Upper lobe of right lung (tissue), 1 donor: ENCODE measurements around the gene CFAP53. TPM values are rescaled to one million over a fixed set of nuclear protein-coding genes. Genes with fewer than 3 reads are reported as not detected.

Experiments
- ATAC-seq: fragments of 200-7000 bp; cut with Tn5 transposase; one replicate; pipeline ENCODE4 v1.9.1; 2020; ENCODE audit warnings: mild to moderate bottlenecking, moderate library complexity
- DNase-seq: peaks from one replicate; pipeline ENCODE4 v3.0.0-alpha.2; 2020
- H3K27ac ChIP-seq: fragments of 200-600 bp; one replicate; pipeline ENCODE4 v1.8.0; 2022
- H3K27me3 ChIP-seq: fragments of 200-600 bp; one replicate; pipeline ENCODE4 v1.8.0; 2022; ENCODE audit warnings: mild to moderate bottlenecking
- H3K36me3 ChIP-seq: fragments of 200-600 bp; one replicate; pipeline ENCODE4 v1.8.0; 2022
- H3K4me1 ChIP-seq: fragments of 200-600 bp; one replicate; pipeline ENCODE4 v1.8.0; 2022
- H3K4me3 ChIP-seq: fragments of 200-600 bp; one replicate; pipeline ENCODE4 v1.8.0; 2022; ENCODE audit warnings: mild to moderate bottlenecking
- H3K9me3 ChIP-seq: fragments of 200-600 bp; one replicate; pipeline ENCODE4 v1.8.0; 2022
- intact Hi-C: fragments of 100-400 bp; cut with DNase I; formaldehyde crosslinking; loops from one replicate; pipeline ENCODE4 v1.11.0; 2022
- total RNA-seq: library from RNA; stranded (reverse); fragmentation: NEBNext Ultra II Directional; extraction: Animal tissue kit (Norgen Biotek cat#: 25700); gene quantifications from one replicate; pipeline ENCODE4 v1.2.1, GENCODE V29; 2021
- TF ChIP-seq, protein P1 (sequence below): fragments of 200-600 bp; IDR thresholded peaks from one replicate; pipeline ENCODE4 v1.8.0; 2022; ENCODE audit warnings: antibody characterized with exemption
- donor health status: DM: no; HTN: yes; CAD: no; lungs with severe emphysema.

Gene CFAP53
- total RNA-seq, 1 donor from 2014 or later, result not detected

- H3K27ac ChIP-seq, result no peak overlapping the region
- no peaks in the 10 kb centered on the region for H3K9me3 ChIP-seq
- TF ChIP-seq, protein P1, sequence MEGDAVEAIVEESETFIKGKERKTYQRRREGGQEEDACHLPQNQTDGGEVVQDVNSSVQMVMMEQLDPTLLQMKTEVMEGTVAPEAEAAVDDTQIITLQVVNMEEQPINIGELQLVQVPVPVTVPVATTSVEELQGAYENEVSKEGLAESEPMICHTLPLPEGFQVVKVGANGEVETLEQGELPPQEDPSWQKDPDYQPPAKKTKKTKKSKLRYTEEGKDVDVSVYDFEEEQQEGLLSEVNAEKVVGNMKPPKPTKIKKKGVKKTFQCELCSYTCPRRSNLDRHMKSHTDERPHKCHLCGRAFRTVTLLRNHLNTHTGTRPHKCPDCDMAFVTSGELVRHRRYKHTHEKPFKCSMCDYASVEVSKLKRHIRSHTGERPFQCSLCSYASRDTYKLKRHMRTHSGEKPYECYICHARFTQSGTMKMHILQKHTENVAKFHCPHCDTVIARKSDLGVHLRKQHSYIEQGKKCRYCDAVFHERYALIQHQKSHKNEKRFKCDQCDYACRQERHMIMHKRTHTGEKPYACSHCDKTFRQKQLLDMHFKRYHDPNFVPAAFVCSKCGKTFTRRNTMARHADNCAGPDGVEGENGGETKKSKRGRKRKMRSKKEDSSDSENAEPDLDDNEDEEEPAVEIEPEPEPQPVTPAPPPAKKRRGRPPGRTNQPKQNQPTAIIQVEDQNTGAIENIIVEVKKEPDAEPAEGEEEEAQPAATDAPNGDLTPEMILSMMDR, result no peak
- H3K36me3 ChIP-seq, result no peaks in the 10 kb centered on the region
- H3K4me1 ChIP-seq, result peaks cover 5% of the 10 kb centered on the region
- H3K27me3 ChIP-seq, result peaks cover 52% of the 10 kb centered on the region
- intact Hi-C loops, result no loop called here
- no peak overlapping the region for H3K4me3 ChIP-seq
- DNase-seq (no peak), ATAC-seq (no peak)
These were observed 34.8 kb upstream of the CFAP53 start for GRCh38 chr18:50301074-50301473.

- Histone ChIP-seq H3K4me3 (no peak overlapping the region), H3K9me3 (no peaks in the 10 kb centered on the region), H3K27me3 (peaks cover 52% of the 10 kb centered on the region), H3K27ac (no peak overlapping the region), H3K36me3 (no peaks in the 10 kb centered on the region), H3K4me1 (peaks cover 5% of the 10 kb centered on the region)
- DNase-seq (no peak), ATAC-seq (no peak)
- TF ChIP-seq, protein P1, result no peak
- intact Hi-C loops, result no loop called here
These were observed 33.5 kb upstream of the CFAP53 start for GRCh38 chr18:50299626-50300388.

GRCh38 chr18:50298443-50299284, 32.4 kb upstream of the CFAP53 start:
- TF ChIP-seq, protein P1, result no peak
- Histone ChIP-seq H3K4me3 (peak overlapping the region; percentile 49), H3K36me3 (no peaks in the 10 kb centered on the region), H3K4me1 (peaks cover 5% of the 10 kb centered on the region), H3K27me3 (peaks cover 42% of the 10 kb centered on the region), H3K27ac (no peak overlapping the region), H3K9me3 (no peaks in the 10 kb centered on the region)
- intact Hi-C loops, result no loop called here
- DNase-seq (no peak), ATAC-seq (peak; percentile 12)

- no peaks in the 10 kb centered on the region for H3K36me3 ChIP-seq
- TF ChIP-seq, protein P1, result no peak
- ATAC-seq (peak; percentile 96), DNase-seq (peak; percentile 85)
- peaks cover 5% of the 10 kb centered on the region for H3K4me1 ChIP-seq
- intact Hi-C loops, result no loop called here
- no peak overlapping the region for H3K27ac ChIP-seq
- H3K9me3 ChIP-seq, result no peaks in the 10 kb centered on the region
- H3K4me3 ChIP-seq, result peak overlapping the region; percentile 49
- H3K27me3 ChIP-seq, result peaks cover 36% of the 10 kb centered on the region
These were observed 31.5 kb upstream of the CFAP53 start for GRCh38 chr18:50297621-50298442.

- H3K36me3 ChIP-seq, result no peaks in the 10 kb centered on the region
- no peak overlapping the region for H3K4me3 ChIP-seq
- TF ChIP-seq, protein P1, result no peak
- no peaks in the 10 kb centered on the region for H3K9me3 ChIP-seq
- H3K27me3 ChIP-seq, result no peaks in the 10 kb centered on the region
- H3K27ac ChIP-seq, result no peak overlapping the region
- intact Hi-C loops, result no loop called here
- no peak for DNase-seq
- no peak for ATAC-seq
- H3K4me1 ChIP-seq, result peaks cover 8% of the 10 kb centered on the region
These were observed 26.7 kb upstream of the CFAP53 start for GRCh38 chr18:50293039-50293438.
